ENCODE measurements around the gene DUSP8.
"Not testable (repeated sequence)": the region's sequence is repeated elsewhere in the genome, so short reads cannot be mapped to it uniquely, and the experiment has no call there.

DUSP8 gene

DNA sequence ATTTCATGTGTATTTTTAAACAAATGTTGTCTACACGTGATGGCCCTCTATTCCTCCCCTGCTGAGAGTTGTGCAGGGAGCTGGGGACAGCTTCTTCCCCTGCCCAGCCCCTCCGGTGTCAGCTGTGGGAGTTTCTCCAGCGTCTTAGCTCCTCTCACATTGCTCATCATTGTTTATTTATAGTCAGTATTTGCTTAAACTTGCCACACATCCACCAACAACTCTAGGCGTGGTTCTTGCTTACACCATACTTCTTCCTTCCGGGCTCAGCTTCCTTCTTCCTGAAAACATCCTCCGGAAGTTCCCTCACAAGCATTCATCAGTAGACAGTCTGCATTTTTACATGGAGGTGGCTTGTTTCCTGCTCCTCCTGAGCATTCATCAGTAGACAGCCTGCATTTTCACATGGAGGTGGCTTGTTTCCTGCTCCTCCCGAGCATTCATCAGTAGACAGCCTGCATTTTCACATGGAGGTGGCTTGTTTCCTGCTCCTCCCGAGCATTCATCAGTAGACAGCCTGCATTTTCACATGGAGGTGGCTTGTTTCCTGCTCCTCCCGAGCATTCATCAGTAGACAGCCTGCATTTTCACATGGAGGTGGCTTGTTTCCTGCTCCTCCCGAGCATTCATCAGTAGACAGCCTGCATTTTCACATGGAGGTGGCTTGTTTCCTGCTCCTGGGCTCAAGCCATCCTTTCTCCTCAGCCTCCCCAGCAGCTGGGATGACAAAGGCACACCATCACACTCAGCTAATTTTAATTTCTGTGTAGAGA is 17.3 kb upstream of the DUSP8 start:
- peak; percentile 46 for DNase-seq

DNA sequence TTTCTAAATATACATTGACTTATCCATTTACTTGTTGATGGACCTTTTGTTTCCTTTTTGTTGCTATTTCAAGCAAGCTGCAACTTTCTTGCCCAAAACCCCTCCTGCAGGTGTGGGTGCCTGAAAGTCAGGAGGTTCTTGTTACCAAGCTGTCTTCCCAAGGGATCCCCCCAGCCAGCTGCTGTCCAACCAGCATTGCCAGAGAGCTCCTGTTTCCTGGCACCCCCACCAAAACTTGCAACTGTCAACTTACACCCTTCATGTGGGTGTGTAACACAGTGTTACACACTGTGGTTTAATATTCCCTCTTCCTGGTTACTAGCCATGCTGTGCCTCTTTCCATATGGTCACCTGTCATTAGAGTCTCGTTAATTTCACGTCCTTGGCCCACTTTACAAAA is 14.6 kb upstream of the DUSP8 start:
- no peak for DNase-seq

DNA sequence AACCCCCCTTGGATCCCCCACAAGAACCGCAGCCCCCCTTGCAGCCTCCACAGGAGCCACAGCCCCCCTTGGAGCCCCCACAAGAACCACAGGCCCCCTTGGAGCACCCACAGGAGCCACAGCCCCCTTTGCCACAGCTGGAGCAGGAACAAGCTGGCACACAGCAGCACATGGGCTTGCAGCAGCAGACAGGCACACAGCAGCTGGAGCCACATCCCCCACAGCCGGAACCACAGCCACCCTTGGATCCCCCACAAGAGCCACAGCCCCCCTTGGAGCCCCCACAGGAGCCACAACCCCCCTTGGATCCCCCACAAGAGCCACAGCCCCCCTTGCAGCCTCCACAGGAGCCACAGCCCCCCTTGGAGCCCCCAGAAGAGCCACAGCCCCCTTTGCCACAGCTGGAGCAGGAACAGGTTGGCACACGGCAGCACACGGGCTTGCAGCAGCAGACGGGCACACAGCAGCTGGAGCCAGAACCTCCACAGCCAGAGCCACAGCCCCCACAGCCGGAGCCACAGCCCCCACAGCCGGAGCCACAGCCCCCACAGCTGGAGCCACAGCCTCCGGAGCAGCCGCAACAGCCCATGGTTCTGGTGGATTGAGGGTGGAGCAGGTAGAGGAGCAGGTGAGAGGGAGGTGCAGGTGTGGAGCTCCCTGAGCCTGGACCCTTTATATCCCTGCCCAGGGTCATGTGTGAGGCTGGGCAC is 12.7 kb upstream of the DUSP8 start, which contains the start of gene KRTAP5-1:
TSS of gene KRTAP5-1 (minus strand) at position 623 of the 710 bp plus-strand sequence. CDS start at position 589, 34 bp downstream.
- DNase-seq, result not testable (repeated sequence)

DNA sequence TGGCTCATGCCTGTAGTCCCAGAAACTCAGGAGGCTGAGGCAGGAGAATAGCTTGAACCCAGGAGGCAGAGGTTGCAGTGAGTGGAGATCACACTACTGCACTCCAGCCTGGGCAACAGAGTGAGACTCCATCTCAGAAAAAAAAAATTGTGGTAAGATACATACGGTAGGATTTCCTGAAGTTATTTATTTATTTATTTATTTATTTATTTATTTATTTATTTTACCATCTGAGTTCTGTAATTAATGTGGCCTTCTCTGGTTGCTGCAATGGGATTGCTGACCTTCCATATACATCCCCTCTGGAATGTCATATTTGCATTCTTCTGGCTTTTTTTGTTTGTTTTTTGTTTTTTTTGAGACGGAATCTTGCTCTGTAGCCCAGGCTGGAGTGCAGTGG is 10.8 kb upstream of the DUSP8 start:
- not testable (repeated sequence) for DNase-seq

DNA sequence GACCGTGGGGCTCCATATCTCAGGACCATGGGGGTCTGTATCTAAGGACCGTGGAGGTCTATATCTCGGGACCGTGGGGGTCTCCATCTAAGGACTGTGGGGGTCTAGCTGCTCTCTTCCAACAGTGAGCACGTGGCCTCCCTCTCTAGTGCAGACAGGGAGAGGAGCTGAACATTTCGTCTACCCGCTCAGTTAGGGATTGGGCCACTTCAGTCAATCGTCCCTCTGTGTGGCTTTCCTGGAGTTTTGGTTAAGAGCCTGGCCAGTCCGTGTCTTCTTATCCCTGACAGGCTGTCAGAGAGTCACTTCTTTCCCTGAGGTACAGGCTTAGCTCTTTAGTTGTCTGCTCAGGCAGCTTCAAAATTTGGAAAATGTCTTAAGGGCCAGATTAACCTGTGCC is 9.9 kb upstream of the DUSP8 start:
- DNase-seq, result no peak

DNA sequence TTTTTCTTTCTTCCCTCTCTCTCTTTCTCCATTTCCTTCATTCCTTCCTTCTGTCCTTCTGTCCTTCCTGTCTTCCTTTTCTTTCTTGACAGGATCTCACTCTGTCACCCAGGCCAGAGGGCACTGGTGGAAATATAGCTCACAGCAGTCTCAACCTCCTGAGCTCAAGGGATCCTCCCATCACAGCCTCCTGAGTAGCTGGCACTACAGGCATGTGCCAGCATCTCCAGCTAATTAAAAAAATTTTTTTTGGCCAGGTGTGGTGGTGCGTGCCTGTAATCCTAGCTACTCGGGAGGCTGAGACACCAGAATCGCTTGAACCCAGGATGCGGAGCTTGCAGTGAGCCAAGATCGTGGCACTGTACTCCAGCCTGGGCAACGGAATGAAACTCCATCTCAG is 4.8 kb upstream of the DUSP8 start:
- no peak for DNase-seq

DNA sequence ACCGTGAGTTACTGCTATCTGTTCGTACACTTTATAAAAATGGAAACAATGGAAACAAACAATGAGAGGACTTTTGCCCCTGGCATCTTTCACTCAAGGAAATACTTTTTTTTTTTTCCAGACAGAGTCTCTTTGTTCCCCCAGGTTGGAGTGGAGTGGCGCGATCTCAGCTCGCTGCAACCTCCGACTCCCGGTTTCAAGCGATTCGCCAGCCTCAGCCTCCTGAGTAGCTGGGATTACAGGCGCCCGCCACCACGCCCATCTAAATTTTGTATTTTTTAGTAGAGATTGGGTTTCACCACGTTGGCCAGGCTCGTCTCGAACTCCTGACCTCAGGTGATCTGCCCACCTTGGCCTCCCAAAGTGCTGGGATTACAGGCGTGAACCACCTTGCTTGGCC is 3.7 kb upstream of the DUSP8 start:
- DNase-seq, result not testable (repeated sequence)

DNA sequence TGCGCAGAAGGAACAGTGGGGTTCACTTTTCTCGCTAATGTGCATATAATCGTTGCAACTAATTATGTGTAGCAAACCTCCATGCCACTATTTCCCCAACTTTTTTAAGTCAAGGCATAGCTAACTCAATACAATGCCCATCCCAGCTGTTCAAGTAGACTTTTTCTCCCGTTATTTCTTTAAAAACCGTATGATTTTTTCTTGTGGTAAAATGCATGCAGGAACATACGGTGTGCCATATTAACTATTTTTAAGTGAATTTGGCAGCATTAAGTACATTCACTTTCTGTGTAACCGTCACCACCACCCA is 2.8 kb upstream of the DUSP8 start:
- DNase-seq, result no peak

DNA sequence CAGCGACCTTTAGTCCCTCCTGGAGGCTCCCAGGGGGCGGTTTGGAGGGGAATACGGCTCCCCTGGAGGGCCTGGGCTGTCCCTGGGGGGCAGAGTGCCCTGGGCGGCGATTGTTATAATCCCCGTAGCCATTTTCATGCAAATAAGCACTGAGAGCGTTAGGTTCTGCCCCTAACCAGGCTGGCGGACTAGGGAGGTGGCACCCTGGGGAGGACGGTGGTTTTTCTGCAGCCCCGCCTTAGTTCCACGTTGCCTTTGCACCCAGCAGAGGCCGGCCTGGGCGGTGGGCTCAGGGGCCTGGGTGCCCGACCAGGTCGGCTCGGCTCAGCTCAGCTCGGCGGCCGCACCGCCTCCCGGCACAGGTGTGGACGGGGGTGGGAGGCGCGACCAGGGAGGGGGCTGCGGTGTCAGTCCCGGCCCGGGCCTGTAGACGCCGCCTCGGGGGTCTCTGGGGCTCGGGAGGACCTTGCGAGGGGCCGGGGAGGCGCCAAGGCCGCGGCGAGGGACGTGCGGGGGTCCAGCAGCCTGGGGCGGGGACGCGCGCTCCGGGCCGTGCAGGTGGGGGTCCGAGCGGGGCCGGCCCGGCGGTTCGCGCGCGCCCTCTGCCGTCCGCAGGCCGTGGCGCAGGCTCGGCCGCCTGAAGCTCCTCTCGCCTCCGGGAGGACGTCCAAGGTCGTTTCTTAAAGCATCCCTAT is 2.3 kb upstream of the DUSP8 start:
- DNase-seq, result peak; percentile 76

DNA sequence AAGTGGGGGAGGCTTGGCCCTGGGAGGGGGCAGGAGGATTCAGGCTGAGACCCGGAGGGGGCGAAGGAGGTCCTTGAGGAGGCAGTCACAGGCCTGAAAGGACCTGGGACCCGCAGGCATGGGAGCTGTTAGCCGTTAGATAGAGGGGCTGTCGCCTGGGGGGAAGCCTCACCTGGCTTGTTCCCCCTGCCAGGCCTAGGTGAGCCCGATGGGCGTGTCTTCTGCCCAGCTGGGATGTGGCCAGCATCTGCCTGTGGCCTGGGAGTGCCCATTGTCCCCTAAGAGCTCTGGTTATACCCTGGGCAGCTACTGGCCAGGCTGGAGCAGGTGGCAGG is 1.8 kb upstream of the DUSP8 start:
- no peak for DNase-seq

DNA sequence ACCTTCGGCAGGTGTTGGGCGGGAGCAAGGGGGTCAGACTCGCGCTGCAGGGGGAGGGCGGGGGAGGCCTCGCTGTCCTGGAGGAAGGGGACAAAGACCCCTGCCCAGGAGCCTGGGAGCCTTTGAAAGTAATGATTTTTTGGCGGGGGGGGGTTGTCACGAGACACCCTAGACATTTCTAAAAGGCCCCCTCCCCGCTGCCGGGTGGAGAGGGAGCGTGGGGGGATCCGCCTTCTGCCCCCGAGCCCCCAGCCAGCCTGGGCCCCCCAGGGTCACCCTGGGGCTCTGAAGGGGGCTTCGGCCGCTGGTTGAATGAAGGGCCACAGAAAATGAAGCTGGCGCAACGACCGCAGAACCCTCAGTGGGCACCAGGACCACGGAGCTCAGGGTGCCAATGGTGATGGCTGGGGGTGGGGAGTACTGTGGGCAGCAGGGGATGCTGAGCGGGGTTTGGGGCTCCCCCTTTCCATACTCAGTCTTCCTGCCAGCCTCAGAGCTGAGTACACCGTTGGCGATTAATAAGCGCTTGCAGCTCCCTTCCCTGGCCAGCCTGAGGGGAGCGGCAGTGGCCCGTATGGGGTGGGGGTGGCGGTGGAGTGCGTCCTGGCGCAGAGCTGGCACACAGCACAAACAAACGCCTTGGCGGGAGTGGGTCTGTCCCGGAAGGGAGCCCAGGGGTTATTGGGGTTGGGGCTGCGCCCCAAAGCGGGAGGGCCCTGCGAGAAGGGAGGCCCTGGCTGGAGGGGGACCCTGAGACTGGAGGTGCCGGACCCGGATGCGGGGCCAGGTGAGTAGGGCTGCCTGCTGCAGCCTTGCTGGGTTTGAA is 1.2 kb upstream of the DUSP8 start:
- DNase-seq, result no peak

DNA sequence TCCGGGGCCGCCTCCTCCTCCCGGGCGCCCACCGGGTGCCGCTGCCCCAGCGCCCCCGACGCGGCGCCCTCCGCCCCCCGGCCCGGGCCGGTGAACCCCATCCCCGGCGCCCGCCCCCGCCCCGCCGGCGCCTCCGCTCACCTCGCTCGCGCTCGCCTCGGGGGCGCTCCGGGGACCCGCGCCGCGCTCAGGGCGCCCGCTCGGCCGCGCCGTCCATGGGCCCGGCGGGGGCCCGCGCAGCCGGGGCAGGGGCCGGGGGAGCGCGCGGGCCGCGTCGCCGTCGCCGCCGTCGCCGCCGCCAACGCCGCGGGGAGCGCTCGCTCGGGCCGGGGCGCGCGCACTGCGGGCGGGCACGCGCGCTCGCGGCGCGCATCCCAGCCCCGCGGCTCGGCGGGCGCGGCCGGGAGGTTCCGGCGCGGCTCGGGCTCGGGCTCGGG is 293 bp downstream of the DUSP8 start:
- DNase-seq, result no peak

DNA sequence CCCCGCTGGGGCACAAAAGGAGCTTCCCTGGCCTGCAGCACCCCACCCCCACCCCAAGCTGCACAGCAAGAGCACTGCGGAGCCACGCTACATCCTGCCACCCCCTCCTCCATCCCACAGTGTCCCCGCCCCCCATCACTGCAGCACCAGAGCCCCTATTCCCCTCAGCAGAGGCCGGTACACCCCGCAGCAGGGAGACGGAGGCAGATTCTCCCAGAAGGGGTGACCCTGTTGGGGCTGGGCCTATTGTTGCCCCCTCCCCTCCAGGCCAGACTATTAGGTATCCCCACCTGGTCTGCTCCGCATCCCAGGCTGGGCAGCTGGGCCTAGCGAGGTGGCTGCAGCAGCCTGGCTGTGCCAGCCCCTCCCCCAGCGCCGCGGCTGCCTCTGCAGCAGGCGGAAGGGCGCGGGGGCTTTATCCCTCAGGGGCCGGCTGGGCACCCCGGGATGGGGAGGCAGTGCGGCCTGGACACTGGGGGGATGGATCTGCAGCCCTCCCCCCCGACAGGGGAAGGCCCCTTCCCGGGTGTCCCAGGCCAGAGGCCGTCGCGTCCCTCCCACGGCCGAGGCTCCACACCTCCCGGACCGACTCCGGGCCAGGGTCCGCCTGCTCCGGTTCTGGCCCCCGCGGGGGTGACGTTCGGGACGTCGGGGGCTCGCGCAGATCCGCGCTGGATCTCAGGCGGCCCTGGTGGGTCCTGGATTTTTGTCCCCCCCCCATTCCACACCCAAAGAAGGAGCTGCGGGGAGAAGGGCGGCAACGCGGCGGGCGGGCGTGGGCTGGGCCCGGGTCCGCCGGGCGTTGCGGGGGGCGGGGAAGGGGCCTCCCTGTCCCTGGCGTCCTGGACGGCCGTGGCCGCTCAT is 943 bp downstream of the DUSP8 start:
- peak; percentile 48 for DNase-seq

DNA sequence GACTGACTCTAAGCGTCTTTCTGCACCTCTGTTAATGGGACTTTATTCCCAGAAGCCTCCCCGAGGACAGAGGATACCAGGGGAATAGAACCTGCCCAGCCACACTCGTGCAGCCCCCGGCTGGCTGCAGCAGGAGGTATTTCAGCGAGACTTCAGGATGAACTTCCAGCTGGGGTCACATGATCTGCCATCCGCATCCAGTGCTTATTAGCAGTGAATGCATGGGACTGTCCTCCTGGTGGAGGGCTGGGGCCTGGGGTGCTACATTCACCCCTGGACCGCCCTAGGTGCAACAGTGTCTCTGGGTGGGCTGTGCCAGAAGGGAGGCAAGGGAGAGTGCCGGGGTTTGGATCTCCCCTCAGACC is 1.6 kb downstream of the DUSP8 start:
- no peak for DNase-seq

DNA sequence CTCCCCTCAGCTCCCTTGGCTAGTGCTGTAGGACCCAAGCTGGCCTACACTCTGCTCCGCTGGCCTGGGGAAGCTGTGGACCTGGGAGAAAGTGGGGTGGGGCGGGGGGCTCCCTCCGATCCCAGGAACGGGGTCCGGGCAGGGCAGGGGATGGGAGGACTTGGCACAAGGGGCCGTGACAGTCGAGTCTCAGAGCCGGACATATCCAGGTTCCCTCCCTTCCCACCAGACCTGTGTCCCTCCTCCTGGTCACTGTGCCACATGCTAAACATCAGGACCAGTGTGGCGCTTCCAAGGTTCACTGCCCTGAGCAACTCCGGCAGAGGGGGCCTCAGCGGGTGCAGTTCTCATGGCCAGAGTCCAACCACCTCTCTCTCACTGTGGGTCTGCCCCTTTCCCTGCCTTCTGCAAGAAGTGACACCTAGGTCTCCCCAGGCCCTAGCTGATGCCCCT is 2.0 kb downstream of the DUSP8 start:
- no peak for DNase-seq

DNA sequence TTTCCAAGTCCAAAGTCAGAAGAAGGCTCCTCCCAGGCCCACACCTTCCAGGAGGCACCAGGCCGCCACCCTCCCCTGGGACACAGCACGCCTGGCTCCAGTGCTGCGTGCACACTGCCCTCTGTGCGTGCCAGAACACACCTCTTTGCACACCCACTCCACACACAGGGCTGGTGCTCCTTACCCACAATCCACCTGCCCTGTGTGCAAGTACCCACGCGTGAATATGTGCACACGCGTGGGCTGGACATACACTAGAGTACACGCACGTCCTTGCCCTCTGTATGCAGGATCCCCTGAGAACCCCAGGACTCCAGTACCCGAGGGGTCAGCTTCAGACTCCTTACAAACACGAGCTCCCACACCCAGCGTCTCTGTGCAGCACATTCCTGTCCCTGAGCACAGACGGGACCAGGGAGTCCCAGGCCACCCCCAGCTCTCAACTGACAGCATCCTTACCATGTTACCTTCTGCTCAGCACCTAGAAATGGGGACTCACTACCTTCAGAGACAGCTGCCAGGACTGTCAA is 2.8 kb downstream of the DUSP8 start:
- no peak for DNase-seq

DNA sequence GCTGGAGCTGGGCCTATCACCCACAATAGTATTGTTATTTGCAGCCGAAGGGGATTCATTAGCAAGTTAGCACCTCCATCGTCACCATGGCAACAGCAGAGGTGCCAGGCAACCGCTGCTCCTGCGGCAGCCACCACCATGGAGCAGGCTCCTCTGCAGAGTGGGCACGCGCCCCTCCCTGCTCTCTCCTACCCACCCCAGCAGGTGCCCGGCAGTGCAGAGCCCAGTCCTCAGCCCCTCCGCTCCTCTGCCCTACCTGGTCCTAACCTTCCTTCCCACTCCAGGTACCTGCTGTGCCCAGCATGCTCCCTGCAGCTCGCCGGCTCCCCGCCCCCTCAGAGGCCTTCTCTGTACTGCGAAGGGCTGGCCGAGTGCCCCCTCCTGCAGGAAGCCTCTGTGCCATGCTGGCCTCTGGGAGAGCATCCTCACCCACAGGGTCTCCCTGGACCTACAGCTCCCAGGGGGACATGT is 3.6 kb downstream of the DUSP8 start:
- peak; percentile 78 for DNase-seq

DNA sequence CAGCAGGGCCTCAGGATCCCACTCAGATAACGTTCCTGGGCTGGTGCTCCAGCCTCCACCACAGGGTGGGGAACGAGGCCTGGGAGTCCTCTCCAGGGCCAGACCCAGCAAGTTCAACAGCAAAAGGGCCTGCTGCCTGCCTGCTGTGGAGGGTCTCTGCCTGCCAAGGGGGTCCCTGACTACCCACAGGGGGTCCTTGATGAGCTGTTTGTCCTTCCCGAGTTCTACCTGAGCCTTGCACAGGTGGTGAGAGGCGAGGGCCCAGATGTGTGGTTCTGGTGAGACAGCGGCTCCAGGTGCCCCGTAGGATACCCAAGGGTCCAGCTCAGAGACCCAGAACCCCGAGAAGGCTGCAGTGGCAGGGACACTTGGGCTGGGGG is 4.4 kb downstream of the DUSP8 start:
- DNase-seq, result no peak

DNA sequence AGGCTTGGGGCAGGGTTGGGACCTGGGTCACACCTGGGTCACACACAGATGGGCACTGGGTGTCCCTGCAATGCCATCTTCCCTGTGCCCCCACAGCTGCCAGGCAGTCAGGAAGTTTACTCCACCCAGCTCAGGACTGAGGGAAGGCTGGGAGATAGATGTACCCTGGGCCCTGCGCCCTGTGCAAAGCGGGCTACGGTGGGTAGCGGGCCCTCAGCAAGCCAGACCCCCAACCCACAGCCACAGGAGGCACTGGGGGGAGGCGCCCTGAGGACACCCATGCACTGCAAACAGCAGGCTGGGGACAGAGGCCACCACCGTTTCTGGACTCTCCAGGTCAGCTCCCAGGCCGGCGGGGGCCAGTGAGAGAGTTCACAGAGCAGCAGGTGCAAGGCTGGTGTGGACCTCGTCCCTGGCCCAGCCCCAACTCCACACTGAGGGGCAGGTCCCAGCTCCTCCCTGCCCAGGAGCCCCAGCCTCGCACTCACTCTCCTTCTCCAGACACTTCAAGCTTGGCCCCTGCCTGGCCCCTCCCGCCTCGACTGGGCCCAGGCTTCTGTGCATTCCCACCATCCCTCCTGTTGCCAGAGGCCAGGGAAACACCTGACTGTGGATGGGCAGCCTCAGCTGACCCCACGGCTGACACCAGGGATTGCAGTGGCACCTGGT is 4.9 kb downstream of the DUSP8 start:
- no peak for DNase-seq

DNA sequence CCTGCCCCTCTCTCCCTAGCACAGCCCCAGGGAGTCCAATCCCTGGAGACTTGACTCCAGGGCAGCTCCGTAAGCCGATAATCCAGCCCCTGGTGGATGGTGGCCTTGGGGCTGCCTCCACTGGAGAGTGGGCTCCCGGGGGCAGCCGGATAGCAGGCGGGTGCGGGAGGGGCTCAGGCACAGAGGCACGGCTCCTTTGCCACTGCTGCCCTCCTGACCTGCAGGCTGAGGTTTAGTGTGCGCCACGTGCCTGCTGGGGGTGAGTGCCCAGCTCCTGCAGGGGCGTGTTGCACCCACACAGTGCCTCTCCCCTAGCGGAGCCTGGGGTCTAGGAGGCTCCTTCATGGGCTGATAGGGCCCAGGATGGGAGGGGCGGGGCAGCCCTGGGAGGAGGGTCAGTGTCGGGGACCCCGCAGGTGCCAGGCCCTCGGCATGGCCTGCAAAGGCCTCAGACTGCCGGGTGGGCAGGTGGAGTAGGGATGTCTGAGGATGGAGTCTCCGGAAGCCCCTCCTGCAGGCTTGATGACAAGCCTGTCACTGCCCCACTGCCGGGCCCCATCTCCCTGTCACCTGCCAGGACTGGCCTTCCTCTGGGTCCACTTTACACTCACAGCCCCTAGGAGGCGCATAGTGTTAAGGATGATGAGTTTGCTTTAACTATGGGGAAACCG is 5.6 kb downstream of the DUSP8 start:
- DNase-seq, result no peak

DNA sequence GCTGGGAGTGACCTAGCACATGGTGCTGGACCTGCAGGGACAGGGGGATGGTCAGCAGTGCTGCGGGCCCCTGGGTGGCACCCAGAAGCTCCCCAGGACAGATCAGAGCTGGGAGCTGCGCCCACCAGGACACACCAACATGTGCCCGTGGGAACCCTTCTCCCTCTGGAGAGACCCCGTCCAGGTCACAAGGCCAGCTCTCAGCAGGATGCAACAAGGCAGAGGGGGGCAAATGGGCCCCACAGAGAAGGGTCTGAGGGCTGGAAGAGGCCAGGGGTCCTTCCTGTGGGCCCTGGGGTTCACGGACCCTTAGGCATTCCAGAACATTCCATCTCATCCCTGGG is 6.2 kb downstream of the DUSP8 start:
- no peak for DNase-seq
